Mesenchymal stem cell (in vitro differentiated cells and primary cell): ENCODE data around the gene PPARA.

Source experiments
- DNase-seq: peaks from one replicate; pipeline ENCODE4 v3.0.0-alpha.2; 2013
- H2AFZ ChIP-seq: one replicate; pipeline ENCODE4 v1.6.1; 2013; ENCODE audit warnings: low read depth, mild to moderate bottlenecking, control low read depth, inconsistent platforms, low read length, moderate library complexity
- H2AK5ac ChIP-seq: 2 replicates; pipeline ENCODE4 v1.6.1; 2013; ENCODE audit warnings: low read length, moderate library complexity, mild to moderate bottlenecking, inconsistent platforms; ENCODE audit not compliant: severe bottlenecking
- H2BK120ac ChIP-seq: one replicate; pipeline ENCODE4 v1.6.1; 2013; ENCODE audit warnings: low read depth, mild to moderate bottlenecking, inconsistent platforms, low read length, moderate library complexity
- H2BK12ac ChIP-seq, 2 experiments: one replicate each; pipeline ENCODE4 v1.6.1; 2013; ENCODE audit warnings: inconsistent platforms in 2 of 2, low read length in 2 of 2, mild to moderate bottlenecking in 2 of 2, moderate library complexity in 2 of 2, control low read depth in 1 of 2
- H2BK15ac ChIP-seq: one replicate; pipeline ENCODE4 v1.6.1; 2013; ENCODE audit warnings: mild to moderate bottlenecking, low read depth, inconsistent platforms; ENCODE audit not compliant: poor library complexity, severe bottlenecking
- H2BK5ac ChIP-seq: 2 replicates; pipeline ENCODE4 v1.6.1; 2013; ENCODE audit warnings: low read depth, mild to moderate bottlenecking, low read length, control low read depth, inconsistent platforms; ENCODE audit not compliant: poor library complexity, severe bottlenecking
- H3K14ac ChIP-seq, 2 experiments: one replicate each; pipeline ENCODE4 v1.6.1; 2013; ENCODE audit warnings: inconsistent platforms in 2 of 2, low read length in 2 of 2, control low read depth in 1 of 2, mild to moderate bottlenecking in 1 of 2, moderate library complexity in 1 of 2
- H3K18ac ChIP-seq, 2 experiments: one replicate each; pipeline ENCODE4 v1.6.1; 2013; ENCODE audit warnings: inconsistent platforms in 2 of 2, low read length in 2 of 2, control low read depth in 1 of 2, low read depth in 1 of 2, mild to moderate bottlenecking in 1 of 2
- H3K23ac ChIP-seq, 2 experiments: one replicate each; pipeline ENCODE4 v1.6.1; 2013; ENCODE audit warnings: inconsistent platforms in 2 of 2, low read length in 2 of 2, mild to moderate bottlenecking in 2 of 2, moderate library complexity in 2 of 2, control low read depth in 1 of 2
- H3K27ac ChIP-seq: 2 replicates; pipeline ENCODE4 v1.5.1; 2013; ENCODE audit warnings: mild to moderate bottlenecking, moderate library complexity, low read length, control low read depth, inconsistent platforms; ENCODE audit not compliant: poor library complexity, severe bottlenecking
- H3K27me3 ChIP-seq, 2 experiments: 2 replicates each; pipeline versions ENCODE4 v1.6.1 to v1.7.0; 2013; ENCODE audit warnings: low read length in 2 of 2, mild to moderate bottlenecking in 2 of 2, moderate library complexity in 2 of 2, control low read depth in 1 of 2, inconsistent platforms in 1 of 2; ENCODE audit not compliant: control insufficient read depth in 1 of 2, insufficient read depth in 1 of 2
- H3K36me3 ChIP-seq, 2 experiments: 2 replicates each; pipeline versions ENCODE4 v1.6.1 to v1.7.0; 2013; ENCODE audit warnings: low read length in 2 of 2, control low read depth in 1 of 2, inconsistent platforms in 1 of 2, low read depth in 1 of 2, mild to moderate bottlenecking in 1 of 2; ENCODE audit not compliant: insufficient read depth in 2 of 2, control insufficient read depth in 1 of 2
- H3K4ac ChIP-seq, 2 experiments: one replicate each; pipeline ENCODE4 v1.6.1; 2013; ENCODE audit warnings: inconsistent platforms in 2 of 2, low read length in 2 of 2, mild to moderate bottlenecking in 2 of 2, moderate library complexity in 2 of 2, control low read depth in 1 of 2, low read depth in 1 of 2
- H3K4me1 ChIP-seq: 2 replicates; pipeline ENCODE4 v1.6.1; 2013; ENCODE audit warnings: low read depth, low read length, control low read depth; ENCODE audit not compliant: control insufficient read depth, insufficient read depth
- H3K4me2 ChIP-seq: 2 replicates; pipeline ENCODE4 v1.6.1; 2013; ENCODE audit warnings: low read length, mild to moderate bottlenecking, inconsistent platforms; ENCODE audit not compliant: poor library complexity, severe bottlenecking
- H3K4me3 ChIP-seq, 2 experiments: 2 replicates each; pipeline versions ENCODE4 v1.5.1 to v1.7.0; 2013; ENCODE audit warnings: low read length in 2 of 2, mild to moderate bottlenecking in 2 of 2, control low read depth in 1 of 2, low read depth in 1 of 2; ENCODE audit not compliant: insufficient read depth in 1 of 2
- H3K79me1 ChIP-seq: replicated peaks from 2 replicates; pipeline ENCODE4 v1.6.1; 2013; ENCODE audit warnings: mild to moderate bottlenecking, control low read depth, low read length, inconsistent platforms; ENCODE audit not compliant: poor library complexity, severe bottlenecking
- H3K9ac ChIP-seq: 2 replicates; pipeline ENCODE4 v1.7.0; 2013; ENCODE audit warnings: mild to moderate bottlenecking, low read length, moderate library complexity
- H3K9me3 ChIP-seq: 2 replicates; pipeline ENCODE4 v1.7.0; 2013; ENCODE audit warnings: mild to moderate bottlenecking, low read length; ENCODE audit not compliant: control insufficient read depth
- H4K8ac ChIP-seq: one replicate; pipeline ENCODE4 v1.6.1; 2013; ENCODE audit warnings: inconsistent platforms, mild to moderate bottlenecking, low read length, moderate library complexity
- H4K91ac ChIP-seq: one replicate; pipeline ENCODE4 v1.6.1; 2013; ENCODE audit warnings: mild to moderate bottlenecking, low read length, inconsistent platforms
- WGBS: methylation state at CpG from one replicate; pipeline ENCODE4 v1.1.7; 2013; ENCODE audit warnings: mixed read lengths; 5-methylcytosine and 5-hydroxymethylcytosine counted together

PPARA gene

DNA sequence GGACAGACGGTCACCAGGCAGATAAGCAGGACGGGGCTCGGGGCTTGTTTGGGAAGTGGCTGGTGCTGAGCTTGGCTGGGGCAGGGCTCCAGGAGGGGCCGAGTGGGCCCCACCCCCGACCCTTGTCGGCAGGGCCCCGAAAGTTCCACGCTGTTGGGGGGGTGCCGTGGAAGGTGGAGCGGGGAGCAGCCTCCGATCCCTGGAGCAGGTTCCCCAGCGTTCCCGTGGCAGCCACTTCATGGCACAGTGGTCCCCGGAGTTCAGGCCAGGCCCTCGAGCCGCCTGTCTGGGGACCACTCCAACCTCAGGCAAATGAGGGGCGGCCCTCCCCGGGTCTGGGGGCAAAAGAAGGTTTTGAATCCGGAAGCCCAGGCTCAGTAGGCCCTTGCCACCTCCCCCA lies 46.7 kb upstream of the PPARA start:
- H3K9ac ChIP-seq, result no peak overlapping the region
- no peak overlapping the region for H3K4me2 ChIP-seq
- no peak overlapping the region for H3K4ac ChIP-seq
- no peaks in the 10 kb centered on the region for H3K9me3 ChIP-seq
- H2BK12ac ChIP-seq, result no peak overlapping the region
- peaks cover 79 to 88% of the 10 kb centered on the region in 2 experiments for H3K36me3 ChIP-seq
- H2BK5ac ChIP-seq, result no peak overlapping the region
- no peak overlapping the region for H2BK15ac ChIP-seq
- H3K4me1 ChIP-seq, result peaks cover 82% of the 10 kb centered on the region
- 91% methylated on average over 19 of the region's 19 CpGs for WGBS
- no peak overlapping the region for H3K14ac ChIP-seq
- H2BK120ac ChIP-seq, result no peak overlapping the region
- H3K4me3 ChIP-seq, result no peak overlapping the region
- H3K27me3 ChIP-seq, result no peaks in the 10 kb centered on the region
- peak overlapping the region; percentile 21 for H2AK5ac ChIP-seq
- no peak overlapping the region for H4K91ac ChIP-seq
- no peak for DNase-seq
- H3K79me1 ChIP-seq, result peaks cover 37% of the 10 kb centered on the region
- H3K23ac ChIP-seq, result no peak overlapping the region
- no peak overlapping the region for H3K18ac ChIP-seq
- no peak overlapping the region for H3K27ac ChIP-seq
- no peak overlapping the region for H4K8ac ChIP-seq
- no peak overlapping the region for H2AFZ ChIP-seq

GRCh38 chr22:46104170-46104880 lies 46.0 kb upstream of the PPARA start:
- Histone ChIP-seq H3K9me3 (no peaks in the 10 kb centered on the region), H3K27ac (peak overlapping the region; percentile 87), H3K4ac (no peak overlapping the region), H4K8ac (no peak overlapping the region), H3K9ac (peak overlapping the region; percentile 62), H3K4me1 (peaks cover 83% of the 10 kb centered on the region), H4K91ac (no peak overlapping the region), H3K4me3 (no peak overlapping the region), H2BK120ac (no peak overlapping the region), H2BK5ac (no peak overlapping the region), H2BK15ac (no peak overlapping the region), H3K18ac (no peak overlapping the region), H2AK5ac (peak overlapping the region; percentile 70), H3K23ac (no peak overlapping the region), H3K27me3 (no peaks in the 10 kb centered on the region), H2BK12ac (no peak overlapping the region), H3K14ac (no peak overlapping the region), H3K4me2 (no peak overlapping the region), H3K36me3 (peaks cover 73 to 88% of the 10 kb centered on the region in 2 experiments), H2AFZ (no peak overlapping the region), H3K79me1 (peaks cover 30% of the 10 kb centered on the region)
- 95% methylated on average over 40 of the region's 40 CpGs for WGBS
- DNase-seq, result no peak

DNA sequence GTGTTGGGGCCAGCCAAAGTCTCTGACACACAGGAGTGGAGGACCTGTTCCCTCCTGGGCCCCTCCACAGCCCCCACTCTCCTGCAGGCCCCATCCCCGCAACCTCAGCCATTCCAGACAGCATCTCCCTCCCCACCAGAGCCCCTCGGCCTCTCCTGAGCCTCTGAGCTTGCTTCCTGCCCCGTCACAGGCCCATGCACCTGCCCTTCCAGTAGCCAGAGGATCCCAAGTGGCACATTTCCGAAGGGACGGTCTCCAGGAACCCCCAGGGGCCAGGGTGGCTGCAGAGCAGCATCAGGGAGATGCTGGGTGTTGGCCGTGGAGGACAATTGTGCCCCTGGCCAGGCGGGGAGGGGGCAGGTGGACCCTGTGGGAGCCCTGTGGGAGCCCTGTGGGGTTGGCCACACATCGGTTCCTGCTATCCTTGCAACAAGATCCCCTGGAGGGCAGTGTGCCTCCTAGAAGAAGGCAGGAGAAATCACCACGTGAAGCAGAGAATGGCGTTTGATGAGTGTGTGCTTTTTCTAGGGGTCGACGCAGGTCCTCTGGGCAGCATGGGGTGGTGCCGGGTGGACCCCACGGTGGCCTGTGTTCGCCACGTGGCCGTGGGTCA lies 45.3 kb upstream of the PPARA start:
- Histone ChIP-seq H3K27me3 (no peaks in the 10 kb centered on the region), H2BK12ac (no peak overlapping the region), H3K18ac (no peak overlapping the region), H2BK120ac (no peak overlapping the region), H2BK15ac (no peak overlapping the region), H3K14ac (no peak overlapping the region), H3K4me2 (no peak overlapping the region), H3K9me3 (no peaks in the 10 kb centered on the region), H3K4me1 (peaks cover 83% of the 10 kb centered on the region), H3K27ac (peak overlapping the region; percentile 87), H3K79me1 (peaks cover 24% of the 10 kb centered on the region), H3K23ac (no peak overlapping the region), H2AK5ac (peak overlapping the region; percentile 70), H3K36me3 (peaks cover 72 to 88% of the 10 kb centered on the region in 2 experiments), H4K91ac (no peak overlapping the region), H2BK5ac (peak overlapping the region; percentile 84), H4K8ac (no peak overlapping the region), H3K9ac (peak overlapping the region; percentile 62), H3K4me3 (no peak overlapping the region), H3K4ac (no peak overlapping the region), H2AFZ (no peak overlapping the region)
- no peak for DNase-seq
- whole genome bisulfite sequencing, result 87% methylated on average over 17 of the region's 17 CpGs

DNA sequence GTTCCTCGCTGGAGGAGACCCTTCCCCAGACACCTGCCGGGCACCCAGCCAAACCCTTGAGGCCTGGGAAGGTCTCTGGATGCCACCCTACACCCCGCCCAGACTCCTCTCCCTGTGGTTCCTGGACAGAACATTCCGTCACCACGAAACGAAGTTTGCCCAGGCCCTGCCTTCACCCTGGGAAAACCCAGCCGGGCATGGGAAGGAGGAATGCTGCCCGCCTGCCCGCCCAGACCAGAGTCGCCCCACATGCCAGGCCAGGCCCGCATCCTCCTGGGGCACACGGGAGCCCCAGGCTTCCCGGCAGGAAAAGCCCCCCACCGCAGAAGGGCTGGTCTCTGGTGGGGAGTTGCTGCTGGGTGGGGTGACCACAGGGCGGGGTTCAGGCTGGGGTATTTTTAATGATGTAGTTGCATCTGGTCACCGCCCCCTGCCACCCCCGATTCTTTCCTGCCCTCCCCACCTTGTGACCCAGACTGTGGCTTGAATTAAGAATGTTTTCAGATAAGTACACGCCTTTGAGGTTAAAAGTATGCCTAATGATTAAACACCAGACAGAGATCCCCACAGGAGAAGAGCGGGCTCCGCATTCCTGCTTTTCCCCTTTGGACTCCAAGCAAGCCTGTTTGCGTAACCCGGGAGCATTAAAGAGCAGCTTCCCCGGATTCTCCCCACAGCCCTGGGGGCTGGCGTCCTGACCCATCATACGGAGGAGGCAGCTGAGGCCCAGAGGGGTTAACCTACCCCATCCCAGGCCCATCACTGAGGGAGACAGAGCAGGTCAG lies 44.6 kb upstream of the PPARA start:
- Histone ChIP-seq H3K27ac (peak overlapping the region; percentile 87), H2AFZ (no peak overlapping the region), H3K23ac (no peak overlapping the region), H2AK5ac (peak overlapping the region; percentile 70), H3K79me1 (peaks cover 19% of the 10 kb centered on the region), H3K36me3 (peaks cover 70 to 88% of the 10 kb centered on the region in 2 experiments), H4K8ac (no peak overlapping the region), H3K4me2 (peak overlapping the region; percentile 33), H2BK120ac (no peak overlapping the region), H3K9me3 (no peaks in the 10 kb centered on the region), H2BK12ac (no peak overlapping the region), H3K4me3 (peak overlapping the region in 1 of 2 experiments; percentile 29), H3K9ac (peak overlapping the region; percentile 62), H3K14ac (no peak overlapping the region), H3K4me1 (peaks cover 87% of the 10 kb centered on the region), H2BK5ac (peak overlapping the region; percentile 84), H2BK15ac (peak overlapping the region; percentile 20), H3K27me3 (no peaks in the 10 kb centered on the region), H3K4ac (no peak overlapping the region), H3K18ac (no peak overlapping the region), H4K91ac (no peak overlapping the region)
- peak; percentile 25 for DNase-seq
- 90% methylated on average over 22 of the region's 25 CpGs for WGBS
